NCI-H146 treated with DMSO at 0.1 percent for 48 hours (cell line): ENCODE data around the gene GDPGP1.

Source experiments
- DNase-seq: peaks from one replicate; lab custom pipeline; 2025; ENCODE audit not compliant: unreplicated experiment; lab: John Stamatoyannopoulos, UW

The GDPGP1 gene

GRCh38 chr15:90294601-90295269, 60.7 kb downstream of the GDPGP1 start:
- DNase-seq: no peak

DNA sequence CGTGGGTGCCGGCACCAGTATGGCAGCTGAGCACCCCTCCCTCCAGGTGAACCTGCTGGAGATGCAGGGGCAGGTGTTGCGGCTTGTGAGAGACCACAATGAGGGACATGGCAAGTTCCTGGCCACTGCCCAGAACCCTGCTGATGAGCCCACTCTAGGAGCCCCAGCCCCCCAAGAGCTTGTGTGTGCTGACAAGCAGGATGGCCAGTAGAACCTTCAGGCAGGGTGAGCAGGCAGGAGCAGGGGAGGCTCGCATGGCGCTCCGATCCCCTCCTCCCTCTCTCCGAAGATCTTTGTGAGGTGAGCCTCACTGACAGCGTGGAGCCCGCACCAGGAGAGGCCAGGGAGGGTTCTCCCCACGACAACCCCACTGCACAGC, 61.2 kb downstream of the GDPGP1 start:
- peak; percentile 5 for DNase-seq
